ENCODE data around the gene ADAMTS7.
"Not testable (repeated sequence)": the region's sequence is repeated elsewhere in the genome, so short reads cannot be mapped to it uniquely, and the experiment has no call there.

Gene ADAMTS7

DNA sequence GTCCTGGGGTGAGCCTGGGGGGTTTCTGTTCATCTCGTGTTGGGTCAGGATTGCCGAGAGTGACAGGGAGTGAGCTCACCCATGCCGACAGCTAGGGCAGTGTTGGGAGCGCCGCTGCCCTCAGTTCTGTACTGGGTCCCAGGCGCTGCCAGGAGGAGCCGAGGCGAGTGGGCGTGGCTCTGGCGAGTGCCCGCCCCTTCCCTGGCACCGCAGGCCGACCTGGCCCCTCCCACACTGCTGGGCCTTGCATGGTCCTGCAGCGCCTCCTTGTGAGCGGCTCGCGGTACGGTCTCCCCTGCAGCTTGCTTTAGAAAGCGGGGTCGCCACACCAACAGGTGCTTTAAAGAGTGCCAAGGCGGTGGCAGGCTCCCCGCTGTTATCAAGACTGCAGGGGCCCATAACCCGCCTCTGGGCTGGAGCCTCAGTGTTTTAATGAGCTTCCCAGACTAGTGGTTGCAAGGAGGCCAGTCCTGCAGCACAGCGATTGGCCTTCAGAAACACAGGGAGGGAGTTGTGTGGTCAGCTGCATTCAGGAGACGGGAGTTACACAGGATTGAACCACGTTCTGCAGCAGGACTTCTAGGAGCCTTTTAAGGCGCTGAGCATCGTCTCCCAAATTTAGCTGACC, 60.2 kb downstream of the ADAMTS7 start:
- DNase-seq: peak; percentile 84

DNA sequence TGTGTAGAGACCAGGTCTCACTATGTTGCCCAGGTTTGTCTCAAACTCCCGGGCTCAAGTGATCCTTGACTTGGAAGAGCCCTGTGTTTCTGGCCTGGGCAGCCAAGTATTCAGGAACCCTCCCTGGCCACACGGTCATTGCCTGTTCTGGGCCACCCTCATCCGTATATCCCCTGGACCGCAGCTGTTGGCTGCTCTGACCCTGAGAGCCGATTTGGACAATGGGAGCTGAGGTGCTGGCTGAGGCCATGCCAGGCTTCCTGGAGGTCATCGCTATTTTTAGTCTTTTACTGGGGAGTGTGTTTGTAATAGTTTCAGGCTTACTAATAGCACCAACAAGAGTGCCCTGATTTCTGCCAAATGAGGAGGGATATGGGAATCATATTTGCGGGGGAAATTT, 60.7 kb downstream of the ADAMTS7 start:
- no peak for DNase-seq

DNA sequence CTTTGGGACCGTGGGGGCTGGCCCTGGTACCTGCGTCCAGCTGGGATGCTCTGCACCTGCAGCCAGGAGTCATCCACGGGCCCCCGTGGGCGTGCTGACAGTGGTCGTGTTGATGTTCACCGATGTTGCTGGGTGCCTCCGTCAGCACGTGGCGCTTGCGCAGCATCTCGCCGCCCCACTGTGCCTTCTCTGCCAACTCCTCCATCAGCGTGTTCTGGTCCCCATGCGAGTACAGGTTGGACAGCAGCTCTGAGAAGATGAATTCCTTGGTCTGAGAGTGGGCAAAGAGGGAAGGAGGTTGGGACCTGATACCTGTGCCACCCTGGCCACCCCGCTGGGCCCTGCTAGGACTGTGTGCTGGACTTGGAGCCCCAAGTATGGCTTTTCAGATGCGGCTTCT, 61.4 kb downstream of the ADAMTS7 start:
- DNase-seq: no peak

DNA sequence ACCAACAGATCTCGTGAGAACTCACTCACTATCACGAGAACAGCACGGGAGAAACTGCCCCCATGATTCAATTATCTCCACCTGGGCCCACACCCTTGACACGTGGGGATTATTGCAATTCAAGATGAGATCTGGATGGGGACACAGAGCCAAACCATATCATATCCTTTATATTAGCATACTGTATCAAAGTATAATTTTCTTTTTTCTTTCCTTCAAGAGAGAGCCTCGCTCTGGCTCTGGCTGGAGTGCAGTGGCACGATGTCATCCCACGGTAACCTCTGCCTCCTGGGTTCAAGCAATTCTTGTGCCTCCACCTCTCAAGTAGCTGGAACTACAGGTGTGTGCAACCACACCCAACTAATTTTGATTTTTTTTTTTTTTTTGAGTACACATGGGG, 63.4 kb downstream of the ADAMTS7 start:
- not testable (repeated sequence) for DNase-seq

DNA sequence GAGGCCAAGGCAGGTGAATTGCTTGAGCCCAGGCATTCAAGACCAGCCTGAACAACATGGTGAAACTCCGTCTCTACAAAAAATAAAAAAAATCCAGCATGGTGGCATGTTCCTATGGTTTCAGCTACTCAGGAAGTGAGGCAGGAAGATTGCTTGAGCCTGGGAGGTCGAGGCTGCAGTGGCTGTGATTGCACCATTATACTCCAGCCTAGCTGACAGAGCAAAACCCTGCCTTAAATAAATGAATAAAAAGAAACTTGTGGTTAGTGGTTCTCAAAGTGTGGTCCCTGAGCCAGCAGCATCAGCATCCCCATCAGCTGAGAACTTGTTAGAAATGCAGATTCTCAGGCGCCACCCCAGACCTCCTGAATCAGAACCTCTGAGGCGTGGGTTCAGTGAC, 69.6 kb downstream of the ADAMTS7 start:
- DNase-seq: not testable (repeated sequence)

DNA sequence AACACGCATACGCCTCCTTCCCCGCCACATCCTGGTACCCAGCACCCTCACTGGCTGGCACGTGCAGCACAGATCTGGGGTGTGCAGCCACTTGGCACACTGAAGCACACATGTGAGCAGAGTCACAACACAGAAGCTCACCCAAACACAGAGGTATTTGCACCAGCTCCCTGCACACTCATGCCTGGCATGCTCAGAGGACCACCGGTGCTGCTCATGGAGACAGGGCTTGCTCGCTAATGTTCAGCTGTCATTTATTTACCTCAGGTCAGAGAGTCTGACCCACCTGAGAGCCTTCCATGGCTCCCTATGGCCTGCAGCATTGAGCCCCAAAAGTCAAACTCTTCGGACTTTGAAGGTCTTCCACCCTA, 70.4 kb downstream of the ADAMTS7 start:
- no peak for DNase-seq

DNA sequence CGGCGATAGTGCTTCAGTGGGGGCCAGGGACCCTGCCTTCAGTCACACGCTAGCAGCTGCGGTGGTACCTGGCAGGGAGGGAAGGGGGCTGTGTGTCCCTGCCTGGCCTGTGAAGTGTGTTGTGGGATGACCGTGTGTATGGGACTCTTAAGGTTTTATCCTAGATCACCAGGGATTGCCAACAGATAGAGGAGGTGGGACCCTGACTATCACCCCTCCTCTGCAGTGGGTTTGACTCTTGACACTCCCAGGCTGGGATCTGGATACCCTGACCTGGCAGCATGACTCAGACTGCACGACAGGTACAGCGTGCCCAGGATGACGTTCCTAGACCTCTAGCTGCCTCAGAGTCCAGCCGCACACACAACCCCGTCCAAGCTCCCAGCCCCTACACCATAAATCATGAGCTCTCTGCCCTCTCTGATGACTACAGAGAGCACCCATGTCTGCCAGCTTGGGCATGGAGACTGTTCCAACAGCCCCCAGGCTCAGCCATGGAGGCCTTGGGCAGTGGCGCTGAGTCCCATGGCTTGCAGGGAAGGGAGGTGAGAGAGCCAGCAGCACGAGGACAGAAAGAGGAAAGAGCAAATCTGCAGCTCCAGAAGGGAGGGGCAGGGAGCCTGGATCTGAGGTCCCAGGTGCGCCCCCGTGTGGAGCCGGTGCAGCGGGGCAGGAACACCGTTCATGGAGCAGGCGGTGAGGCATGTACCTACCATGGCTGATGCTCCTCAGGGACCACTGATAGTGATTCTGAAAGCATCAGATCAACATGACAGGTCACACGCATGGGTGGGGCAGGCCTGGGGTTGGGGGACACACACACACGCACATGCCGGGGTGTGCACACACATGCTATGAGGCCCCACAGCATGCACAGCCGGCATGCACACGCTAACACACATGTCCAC, 71.0 kb downstream of the ADAMTS7 start:
- DNase-seq: no peak

DNA sequence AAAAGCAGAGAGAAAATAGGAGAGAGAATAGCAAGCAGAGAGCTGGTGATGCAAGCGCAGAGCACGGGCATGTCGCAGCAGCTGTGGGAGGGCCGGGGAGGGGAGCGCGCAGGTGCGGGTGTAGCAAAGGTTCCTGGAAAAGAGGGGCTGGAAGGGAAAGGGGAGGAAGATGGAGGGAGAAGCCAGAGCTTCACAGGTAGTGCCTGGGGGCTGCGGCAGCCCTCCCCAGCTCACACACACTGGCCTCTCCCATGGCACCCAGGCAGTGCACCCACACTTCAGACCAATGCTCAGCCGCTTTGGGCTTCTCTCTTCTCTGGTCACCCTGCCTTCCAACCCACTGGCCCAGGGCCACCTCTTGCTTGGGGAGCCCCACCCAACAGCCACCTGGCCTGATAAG, 72.1 kb downstream of the ADAMTS7 start:
- DNase-seq: no peak

DNA sequence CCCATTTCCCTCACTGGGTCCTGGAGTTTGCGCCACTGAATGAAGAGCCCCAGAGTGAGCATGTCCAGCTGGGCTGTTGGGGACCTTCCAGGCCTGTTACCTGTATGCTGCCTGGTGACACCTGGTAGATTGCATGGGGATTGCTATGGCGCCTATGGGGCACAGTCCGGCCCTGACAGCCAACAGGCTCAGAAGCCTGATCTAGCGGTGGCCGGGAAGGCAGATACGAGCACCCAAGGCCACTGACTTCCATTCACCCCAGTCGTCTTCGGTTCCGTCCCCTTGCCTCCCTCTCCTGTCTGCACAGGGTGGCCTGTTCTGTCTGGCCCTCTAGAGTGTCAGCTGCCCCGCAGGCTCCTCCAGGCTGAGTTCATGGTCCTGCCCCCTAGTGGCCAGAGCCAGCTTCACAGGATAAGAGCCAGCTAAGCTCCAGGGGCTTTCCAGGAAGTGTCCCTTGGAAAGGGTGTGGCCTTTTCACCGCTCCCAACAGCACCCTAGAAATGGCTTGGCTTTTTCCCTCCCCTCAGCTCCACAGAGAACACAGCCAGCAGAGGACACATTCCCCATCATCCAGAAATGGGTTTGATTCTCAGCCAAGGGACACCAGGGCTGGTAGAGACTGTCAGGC, 73.2 kb downstream of the ADAMTS7 start:
- DNase-seq: peak; percentile 15

DNA sequence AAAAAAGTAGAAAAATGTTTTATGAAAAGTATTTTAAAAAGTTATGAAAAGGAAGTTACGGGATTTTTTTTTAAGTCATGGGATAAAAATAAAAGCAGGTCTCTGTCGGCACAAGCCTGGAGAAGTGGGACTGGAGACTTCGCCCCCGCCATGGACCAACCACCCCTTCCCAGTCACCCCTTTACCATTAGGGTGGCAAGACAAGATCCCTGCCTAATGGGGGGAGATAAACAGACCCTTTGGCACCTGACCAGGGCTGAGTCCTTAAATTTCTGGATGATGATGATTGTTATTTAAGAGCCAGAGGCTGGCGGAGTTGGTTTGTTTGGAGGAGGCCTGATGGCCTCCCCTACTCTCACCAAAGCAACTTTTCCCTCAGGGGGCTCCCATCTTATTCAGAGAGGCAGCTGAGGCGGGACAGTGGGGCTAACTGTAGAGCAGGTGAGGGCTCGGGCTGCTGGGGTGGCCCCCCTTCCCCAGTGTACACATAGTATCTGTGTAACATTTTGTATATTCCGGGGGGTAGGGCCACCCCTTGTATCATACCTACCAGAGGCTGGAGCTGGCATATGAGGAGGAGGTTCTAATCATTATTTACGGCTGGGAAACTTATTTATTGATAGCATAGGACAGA, 74.0 kb downstream of the ADAMTS7 start:
- no peak for DNase-seq

DNA sequence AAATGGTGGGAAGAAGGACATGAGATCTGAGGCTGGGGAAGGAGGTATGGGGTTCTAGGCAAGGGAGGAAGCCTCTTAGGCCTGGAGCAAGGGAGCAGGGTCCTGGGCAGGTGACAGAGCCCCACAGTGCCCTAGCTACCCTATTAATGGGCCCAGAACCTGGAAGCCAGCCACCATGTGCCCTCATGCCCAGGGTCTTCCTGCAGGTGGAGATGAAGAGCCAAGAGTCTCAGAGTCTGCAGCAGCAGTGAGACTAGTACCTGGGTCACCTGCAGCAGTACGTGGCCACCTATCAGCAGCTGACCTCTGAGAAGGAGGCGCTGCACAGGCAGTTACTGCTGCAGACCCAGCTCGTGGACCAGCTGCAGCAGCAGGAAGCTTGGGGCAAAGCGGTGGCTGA, 75.0 kb downstream of the ADAMTS7 start:
- DNase-seq: not testable (repeated sequence)

DNA sequence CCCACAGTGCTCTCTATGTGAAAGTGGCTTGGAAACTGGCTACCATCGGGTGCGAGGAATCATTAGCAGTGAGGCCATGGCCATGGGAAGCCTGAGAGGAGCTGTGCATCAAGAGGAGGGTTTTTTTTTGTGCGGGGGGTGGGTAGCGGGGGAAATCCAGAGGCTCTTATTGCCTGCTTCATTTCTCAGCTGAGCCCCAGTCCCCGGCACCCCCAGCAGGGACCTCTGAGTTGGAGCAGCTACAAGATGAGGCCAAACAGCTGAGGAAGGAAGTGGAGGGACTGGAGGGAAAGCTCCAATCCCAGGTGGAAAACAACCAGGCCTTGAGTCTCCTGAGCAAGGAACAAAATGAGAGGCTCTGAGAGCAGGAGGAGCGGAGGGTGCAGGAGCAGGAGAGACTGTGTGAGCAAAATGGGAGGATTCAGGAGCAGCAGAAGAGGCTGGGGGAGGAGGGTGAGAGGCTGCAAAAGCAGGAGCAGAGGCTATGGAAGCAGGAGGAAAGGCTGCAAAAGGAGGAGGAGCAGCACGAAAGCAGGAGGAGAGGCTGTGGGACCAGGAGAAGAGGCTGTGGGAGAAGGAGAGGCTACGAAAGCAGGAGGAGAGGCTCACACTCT, 76.7 kb downstream of the ADAMTS7 start:
- no peak for DNase-seq

DNA sequence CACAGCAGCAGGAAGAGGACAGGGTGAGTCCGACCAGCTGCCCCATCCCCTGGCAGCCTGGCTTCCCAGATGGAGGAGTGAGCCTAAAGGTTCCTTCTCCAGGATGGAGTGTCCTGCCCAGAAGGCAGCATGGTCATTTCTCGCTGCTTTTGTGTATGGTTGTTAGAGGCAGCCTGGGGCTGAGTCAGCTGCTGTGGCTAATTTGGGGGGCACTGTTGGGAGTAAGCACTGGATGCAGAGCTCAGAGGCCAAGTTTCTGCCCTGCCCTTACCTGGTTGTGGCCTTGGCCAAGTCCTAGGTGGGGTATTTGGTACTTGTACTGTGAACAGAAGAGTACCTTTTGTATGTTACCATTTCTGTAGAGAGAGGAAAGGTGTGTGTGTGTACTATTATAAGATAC, 78.6 kb downstream of the ADAMTS7 start:
- no peak for DNase-seq

DNA sequence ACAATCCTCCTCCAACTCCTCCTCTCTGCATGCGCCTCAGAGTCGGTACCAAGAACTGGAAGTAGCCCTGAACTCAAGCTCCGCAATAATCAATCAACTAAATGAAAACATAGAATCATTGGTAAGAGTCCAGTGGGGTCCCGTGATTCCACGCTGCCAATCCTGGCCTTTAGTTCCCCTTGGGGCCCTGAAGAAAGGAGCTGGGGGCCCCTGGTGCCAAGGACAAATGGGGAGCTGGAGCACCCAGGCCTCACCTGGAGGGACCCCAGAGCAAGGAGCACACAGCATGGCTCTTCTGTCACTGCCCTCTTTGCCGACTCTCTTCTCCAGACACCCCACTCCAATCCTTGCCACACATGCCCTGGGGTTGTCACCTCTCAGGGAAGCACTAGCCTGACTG, 80.3 kb downstream of the ADAMTS7 start:
- DNase-seq: no peak

DNA sequence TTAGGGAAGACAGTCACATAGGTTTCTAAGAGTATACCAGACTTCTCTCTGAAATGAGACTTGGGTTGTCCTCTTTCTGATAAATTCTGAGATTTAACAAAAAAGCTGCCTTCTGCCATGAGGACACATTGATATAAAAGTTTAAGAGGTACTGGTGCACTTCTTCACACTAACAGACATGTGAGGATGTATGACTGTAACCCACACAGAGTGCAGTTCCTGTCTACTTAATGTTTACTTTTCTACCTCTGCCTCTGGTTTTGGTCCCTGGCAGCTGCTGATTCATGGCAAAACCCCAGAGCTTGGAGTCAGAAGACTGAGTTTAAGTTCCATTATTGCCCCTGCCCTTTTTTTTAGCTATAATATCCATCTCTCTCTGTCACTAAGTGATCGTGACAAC, 82.8 kb downstream of the ADAMTS7 start:
- peak; percentile 18 for DNase-seq

DNA sequence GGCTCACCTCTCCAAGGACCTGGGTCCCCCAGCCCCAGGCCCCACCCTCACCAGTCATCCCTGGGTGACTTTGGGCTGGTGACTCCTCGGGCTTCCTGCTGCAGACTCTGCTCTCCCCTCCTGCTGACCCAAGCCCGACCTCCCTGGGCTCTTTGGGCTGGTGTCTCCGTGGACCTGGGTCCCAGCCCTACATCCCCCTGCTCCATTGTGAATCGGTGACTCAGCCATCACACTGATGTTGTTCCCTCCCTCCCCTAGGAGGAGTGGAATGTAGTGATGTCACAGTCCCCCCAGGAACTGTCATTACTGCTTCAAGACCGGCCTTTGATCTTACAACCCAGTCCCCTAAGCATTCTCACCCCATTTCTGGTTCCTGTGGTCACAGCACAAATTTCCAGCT, 83.7 kb downstream of the ADAMTS7 start:
- no peak for DNase-seq

DNA sequence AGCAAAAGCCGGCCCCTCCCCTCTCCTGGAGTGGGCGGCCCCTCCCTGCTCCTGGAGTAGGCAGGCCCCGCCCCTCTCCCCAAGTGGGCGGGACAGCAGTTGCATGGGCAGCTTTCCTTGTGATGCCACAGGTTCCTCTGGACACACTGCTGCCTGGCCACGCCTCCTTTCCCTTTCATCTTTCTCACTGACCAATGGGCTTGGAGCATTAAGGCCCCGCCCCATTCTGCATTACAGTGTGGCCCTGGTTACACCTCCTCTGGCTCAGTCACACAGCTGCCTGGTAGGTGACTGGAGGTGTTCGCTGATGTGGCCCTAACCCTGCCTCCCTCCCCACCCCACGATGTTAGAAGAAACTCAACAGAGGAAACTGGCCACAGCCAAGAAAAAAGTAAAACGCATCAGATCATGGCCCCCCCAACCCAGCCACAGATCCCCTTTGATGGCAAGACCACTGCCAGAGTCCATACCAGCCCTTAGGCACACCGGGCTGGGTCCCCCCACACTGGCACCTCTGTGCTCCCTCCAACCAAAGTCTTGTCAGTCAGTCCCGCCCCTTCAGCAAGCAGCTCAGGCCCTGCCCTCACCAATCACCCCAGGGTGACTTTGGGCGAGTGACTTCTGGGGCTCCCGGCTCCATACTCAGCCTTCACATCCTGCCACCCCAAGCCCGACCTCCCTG, 84.3 kb downstream of the ADAMTS7 start:
- no peak for DNase-seq

DNA sequence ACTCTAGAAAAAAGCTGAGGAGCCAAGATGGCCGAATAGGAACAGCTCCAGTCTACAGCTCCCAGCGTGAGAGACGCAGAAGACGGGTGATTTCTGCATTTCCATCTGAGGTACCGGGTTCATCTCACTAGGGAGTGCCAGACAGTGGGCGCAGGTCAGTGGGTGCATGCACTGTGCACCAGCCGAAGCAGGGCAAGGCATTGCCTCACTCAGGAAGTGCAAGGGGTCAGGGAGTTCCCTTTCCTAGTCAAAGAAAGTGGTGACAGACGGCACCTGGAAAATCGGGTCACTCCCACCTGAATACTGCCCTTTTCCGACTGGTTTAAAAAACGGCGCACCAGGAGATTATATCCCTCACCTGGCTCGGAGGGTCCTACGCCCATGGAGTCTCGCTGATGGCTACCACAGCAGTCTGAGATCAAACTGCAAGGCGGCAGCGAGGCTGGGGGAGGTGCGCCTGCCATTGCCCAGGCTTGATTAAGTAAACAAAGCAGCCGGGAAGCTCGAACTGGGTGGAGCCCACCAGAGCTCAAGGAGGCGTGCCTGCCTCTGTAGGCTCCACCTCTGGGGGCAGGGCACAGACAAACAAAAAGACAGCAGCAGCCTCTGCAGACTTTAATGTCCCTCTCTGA, 91.3 kb downstream of the ADAMTS7 start:
- not testable (repeated sequence) for DNase-seq

DNA sequence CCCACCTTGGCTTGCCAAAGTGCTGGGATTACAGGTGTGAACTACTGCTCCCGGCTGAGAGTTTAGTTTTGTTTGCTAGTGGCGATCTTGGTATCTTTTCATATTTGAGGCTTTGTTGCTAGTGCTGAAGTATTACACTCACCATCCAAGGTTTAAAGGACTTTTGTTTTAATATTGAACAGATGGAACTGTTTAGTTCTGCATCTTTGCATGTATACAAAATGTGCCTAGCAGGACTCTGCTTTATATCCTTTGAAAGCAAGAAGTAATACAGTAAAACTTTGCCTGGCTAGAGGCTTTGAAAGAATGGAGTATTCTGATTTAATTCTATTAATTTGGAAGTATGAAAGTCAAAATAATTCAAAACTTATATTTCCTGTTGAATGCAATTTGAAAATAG, 92.4 kb downstream of the ADAMTS7 start:
- no peak for DNase-seq

DNA sequence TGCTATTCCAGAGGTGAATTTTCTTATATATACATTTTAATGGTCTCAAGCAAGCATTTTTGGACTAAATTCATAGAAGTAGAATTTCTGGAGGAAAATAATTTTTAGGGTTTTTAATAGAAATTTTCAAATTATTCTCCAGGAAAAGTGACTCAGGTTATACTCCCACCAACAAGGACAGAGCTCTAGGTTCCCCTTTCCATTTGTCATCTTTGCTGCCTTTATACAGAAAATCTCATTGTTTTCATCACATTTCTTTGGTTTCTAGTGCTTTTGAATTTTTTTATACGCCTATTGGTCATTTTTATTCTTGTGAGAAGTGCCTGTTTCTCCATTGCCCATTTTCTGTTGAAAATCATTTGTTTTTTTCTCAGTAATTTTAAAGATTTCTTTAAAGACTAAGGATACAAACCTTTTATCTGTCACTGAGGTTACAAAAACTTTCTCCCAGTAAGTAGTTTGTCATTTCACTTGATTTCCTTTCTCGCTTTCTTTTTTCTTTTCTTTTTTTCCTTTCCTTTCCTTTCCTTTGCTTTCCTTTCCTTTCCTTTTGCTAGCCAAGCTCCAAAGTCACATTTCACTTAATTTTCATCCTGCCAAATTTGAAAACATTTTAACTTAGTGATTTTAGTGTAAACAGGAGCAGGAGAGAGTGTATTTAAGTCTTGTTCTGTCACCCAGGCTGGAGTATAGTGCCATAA, 93.2 kb downstream of the ADAMTS7 start:
- no peak for DNase-seq

DNA sequence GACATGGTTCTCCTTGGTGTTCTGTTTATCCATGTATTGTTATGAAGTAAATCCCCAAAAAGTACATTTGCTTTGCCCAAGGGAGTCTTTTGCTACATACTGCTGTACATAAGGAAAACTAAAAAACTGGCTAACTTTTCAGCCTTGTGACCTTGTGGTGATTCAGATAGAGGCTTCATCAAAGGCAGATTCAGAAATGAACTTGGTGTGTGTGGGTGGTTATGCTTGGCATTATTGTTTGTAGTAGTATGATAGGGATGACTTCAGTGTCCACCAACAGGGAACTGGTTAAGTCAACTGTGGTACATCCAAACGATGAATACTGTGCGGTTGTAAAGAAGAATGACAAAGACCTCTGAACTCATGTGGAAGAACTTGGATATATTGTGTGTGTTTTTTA, 94.6 kb downstream of the ADAMTS7 start:
- DNase-seq: no peak

Measured in kidney glomerular epithelial cell (primary cell).